ENCODE measurements around the gene TSPAN14. TPM values are rescaled to one million over a fixed set of nuclear protein-coding genes. Genes with fewer than 3 reads are reported as not detected.
"Not testable (repeated sequence)": the region's sequence is repeated elsewhere in the genome, so short reads cannot be mapped to it uniquely, and the experiment has no call there.

The TSPAN14 gene
- total RNA-seq, 1 experiment from 2014 or later = 17.3 TPM

- no peak for DNase-seq (ENCODE audit: extremely low read depth, low read depth)
These were observed 83.1 kb downstream of the TSPAN14 start for GRCh38 chr10:80537086-80537735.

GRCh38 chr10:80537736-80538480 is 83.8 kb downstream of the TSPAN14 start, which contains the start of gene SH2D4B:
TSS of gene SH2D4B (plus strand) at chr10:80537902. CDS start at chr10:80538332, 430 bp downstream.
- DNase-seq (ENCODE audit: extremely low read depth, low read depth) = no peak

DNA sequence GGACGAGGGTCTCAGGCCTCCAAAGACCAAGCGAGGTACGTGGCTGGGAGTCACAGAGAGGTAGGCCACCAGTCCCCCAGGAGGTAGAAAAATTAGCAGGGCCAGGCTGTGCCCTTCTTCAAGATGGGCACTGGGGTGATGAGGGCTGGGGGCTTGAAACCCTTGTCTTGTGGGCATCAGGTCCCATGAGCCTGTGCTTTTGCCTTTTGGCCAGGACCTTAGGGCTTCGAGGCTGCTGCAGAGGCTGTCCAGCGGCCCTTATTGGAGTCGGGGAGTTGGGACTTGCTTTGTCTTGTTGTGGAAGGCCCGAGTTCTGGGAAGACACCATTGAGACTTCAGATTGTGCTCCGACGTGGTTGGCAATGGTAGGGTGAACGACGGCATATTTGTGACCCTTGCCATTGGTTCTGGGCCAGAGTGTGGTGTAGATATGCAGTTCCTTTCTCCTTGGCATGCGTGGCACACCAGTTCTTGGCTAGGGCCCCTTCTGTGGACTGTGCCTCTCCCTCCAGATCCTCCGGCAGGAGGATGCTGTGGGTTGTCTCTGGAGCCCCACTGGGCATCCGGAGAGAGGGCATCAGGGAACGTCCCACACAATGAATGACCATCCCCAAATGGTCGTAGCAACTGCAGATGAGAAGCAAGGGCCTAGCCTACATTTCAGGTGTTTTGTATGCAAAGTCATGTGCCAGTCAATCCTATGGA is 84.5 kb downstream of the TSPAN14 start:
- no peak for DNase-seq (ENCODE audit: extremely low read depth, low read depth)

DNA sequence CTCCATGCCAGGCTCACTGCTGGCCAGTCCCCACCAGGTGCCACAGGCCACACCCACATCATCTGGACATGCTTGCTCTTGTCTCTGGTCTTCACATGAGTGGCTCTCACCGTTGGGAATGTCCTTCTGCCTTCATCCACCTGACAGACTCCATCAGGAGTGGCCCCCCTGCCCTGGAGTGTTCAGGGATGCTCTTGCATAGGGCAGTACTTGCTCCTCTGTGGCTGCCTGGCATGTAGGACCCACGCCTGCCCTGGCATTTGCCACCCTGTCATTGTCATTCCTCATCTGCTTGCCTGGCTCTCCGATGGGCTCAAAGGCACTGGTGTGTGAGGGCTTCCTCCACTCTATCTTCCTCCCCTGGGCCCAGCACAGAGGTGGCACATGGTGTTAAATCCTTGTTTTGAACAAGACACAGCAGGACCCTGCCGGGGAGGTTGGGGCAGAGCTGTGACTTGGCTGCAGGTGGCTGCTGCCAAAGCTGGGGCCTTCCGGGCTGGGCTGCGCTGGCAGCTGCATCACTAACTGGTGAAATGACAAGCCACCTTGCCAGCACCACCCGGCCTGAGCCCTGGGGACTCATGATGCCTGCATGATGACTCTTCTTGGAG is 85.4 kb downstream of the TSPAN14 start:
- DNase-seq (ENCODE audit: extremely low read depth, low read depth) = no peak

DNA sequence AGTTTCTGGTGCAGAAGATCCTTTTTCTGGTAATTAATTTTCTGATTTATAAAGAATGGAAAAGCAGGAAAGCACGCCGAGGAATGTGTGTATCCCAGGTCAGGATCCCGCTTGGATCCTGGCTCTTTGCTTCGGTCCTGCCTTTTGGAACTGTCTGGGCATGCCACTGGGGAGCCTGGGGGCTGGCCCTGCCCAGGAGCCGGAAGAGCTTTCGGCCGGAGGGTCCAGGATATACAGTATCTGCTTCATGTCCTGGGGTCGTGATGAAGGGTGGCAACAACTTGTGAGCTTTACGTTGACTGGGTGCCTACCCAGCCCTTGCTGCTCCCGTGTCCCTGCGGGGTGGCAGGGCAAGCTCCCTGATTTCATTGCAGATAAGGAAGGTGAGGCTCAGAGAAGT is 86.0 kb downstream of the TSPAN14 start:
- no peak for DNase-seq (ENCODE audit: extremely low read depth, low read depth)

DNA sequence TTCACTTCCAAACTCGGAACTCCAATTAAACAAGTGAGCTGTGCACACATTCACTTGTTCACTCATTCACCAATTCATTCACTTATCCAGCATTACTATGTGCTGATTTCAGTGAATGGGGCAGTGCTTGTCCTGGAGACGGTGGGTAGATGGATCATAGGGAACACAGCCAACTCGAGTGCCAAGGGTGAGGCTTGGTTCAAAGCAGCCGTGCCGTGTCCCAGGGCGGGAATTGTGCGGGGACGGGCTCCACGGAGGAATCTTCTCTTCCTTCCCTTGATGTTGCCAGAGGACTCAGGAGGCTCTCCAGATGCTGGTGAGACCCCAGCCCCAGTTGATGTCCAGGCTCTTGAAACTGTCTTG is 86.5 kb downstream of the TSPAN14 start:
- DNase-seq (ENCODE audit: extremely low read depth, low read depth) = no peak

- DNase-seq (ENCODE audit: extremely low read depth, low read depth) = no peak
These were observed 87.1 kb downstream of the TSPAN14 start for GRCh38 chr10:80540981-80541750.

DNA sequence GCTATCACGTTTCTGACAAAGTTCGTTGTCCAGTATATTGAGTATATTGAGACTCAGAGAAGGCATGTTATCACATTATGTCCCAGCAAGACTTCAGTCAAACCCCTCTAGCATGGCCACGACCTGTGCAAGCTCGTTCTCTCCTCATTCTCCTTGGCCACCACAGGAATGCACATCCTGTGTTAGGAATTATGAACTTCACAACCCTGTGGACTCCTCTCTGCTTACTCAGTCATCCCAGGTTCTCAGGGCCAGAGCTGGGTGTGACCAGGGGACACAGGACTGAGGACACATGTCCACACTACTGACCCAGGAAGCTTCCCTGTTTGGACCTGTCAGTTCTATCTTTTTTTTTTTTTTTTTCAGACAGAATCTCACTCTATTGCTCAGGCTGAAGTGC is 87.9 kb downstream of the TSPAN14 start:
- DNase-seq (ENCODE audit: extremely low read depth, low read depth) = no peak

- no peak for DNase-seq (ENCODE audit: extremely low read depth, low read depth)
These were observed 88.7 kb downstream of the TSPAN14 start for GRCh38 chr10:80542652-80543318.

GRCh38 chr10:80543319-80543672 is 89.2 kb downstream of the TSPAN14 start:
- DNase-seq (ENCODE audit: extremely low read depth, low read depth) = not testable (repeated sequence)

DNA sequence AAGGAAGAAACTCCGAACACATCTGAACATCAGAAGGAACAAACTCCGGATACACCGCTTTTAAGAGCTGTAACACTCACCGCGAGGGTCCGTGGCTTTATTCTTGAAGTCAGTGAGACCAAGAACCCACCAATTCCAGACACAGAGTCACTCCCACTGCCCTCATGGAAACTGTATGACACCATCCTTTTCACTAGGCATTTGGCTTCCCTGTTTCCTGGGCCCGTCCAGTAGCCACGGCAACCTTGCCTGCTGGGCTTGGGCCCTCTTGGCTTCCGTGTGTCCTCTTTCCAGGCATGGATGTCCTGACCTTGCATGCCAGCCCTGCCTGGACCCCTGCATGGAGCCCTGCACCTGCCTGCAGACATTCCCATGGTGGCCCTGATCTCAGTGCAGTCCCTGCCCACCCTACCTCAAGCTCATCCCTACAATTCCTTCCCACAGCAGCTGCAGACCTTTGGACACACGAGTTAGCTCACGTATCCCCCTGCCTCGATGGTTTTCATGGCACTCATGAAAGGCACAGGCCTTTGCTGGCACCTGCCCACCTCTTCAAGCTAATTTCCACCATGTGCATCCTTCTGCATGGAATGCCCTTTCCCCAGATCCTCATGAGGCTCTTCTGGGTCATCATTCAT is 90.3 kb downstream of the TSPAN14 start:
- no peak for DNase-seq (ENCODE audit: extremely low read depth, low read depth)

DNA sequence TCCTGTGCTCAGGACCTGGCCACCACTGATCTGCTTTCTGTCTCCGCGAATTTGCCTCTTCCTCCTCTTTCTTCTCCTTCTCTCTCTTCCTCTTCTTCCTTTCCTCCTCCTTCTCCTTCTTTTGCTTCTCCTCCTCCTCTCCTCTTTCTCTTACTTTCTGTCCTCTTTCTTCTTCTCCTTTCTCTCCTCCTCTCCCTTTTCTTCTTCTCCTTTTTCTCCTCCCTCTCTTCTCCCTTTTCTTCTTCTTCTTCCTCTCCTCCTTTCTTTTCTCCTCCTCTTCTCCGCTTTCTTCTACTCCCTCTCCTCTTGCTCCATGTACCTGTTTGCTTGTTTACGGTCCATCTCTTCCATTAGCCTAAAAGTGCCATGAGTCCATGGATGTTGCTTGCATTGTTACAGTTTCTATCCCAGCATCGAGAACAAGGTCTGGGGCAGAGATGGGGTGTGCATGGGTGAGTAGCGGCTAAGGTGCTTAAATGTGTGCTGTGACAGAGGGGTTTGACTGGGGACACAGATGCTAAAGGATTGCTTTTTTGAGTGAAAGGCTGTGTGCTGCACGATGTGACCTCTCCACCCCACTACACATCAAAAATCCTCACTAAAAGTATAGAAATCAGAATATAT is 91.3 kb downstream of the TSPAN14 start:
- no peak for DNase-seq (ENCODE audit: extremely low read depth, low read depth)

DNA sequence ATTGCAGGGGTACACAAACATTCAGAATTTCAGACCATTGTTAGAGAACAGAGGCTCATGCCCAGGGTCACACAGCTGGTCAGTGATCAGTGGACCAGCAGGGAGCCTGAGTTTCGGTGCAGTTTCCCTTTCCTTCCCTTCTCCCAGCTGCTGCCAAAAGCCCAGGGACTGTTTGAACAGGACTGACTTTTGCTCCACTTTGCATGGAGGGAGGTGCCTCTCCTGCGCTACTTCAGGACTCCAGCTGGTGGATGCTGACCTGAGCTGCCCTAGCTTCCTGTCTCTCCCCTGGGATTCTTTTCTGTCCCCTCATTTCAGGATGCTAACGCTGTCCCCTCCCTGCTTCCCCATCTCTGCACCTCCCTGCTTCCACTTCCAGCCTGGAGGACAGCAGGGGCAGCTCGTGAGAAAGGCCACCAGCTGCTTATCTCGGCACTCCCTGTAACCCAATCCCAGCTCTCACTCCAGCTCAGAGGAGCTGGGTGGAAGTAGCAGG is 98.1 kb downstream of the TSPAN14 start:
- DNase-seq (ENCODE audit: extremely low read depth, low read depth) = no peak

- DNase-seq (ENCODE audit: extremely low read depth, low read depth) = no peak
These were observed 99.3 kb downstream of the TSPAN14 start for GRCh38 chr10:80553436-80553835.

- DNase-seq (ENCODE audit: extremely low read depth, low read depth) = no peak
These were observed 99.9 kb downstream of the TSPAN14 start for GRCh38 chr10:80554050-80554449.

DNA sequence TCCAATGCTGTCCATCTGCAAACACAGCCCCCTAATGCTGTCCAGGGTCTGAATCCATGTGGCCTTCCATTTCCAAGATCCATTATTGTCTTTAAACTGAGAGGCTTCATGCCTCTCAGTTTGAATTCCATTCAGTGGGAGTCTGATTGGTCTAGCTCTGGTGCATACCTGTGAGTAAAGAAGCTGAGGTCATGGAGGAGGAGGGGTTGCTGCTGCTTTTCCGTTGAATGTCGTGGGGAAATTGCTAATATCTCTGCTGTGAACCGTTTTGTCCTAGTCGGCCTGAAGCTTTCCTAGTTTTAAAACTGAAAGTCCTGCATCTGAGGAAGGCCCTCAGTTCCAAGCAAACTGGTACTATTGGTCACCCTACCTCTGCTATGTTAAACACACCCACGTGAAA is 101.3 kb downstream of the TSPAN14 start:
- DNase-seq (ENCODE audit: extremely low read depth, low read depth) = no peak

GRCh38 chr10:80561950-80562349 is 107.8 kb downstream of the TSPAN14 start:
- DNase-seq (ENCODE audit: extremely low read depth, low read depth) = no peak

DNA sequence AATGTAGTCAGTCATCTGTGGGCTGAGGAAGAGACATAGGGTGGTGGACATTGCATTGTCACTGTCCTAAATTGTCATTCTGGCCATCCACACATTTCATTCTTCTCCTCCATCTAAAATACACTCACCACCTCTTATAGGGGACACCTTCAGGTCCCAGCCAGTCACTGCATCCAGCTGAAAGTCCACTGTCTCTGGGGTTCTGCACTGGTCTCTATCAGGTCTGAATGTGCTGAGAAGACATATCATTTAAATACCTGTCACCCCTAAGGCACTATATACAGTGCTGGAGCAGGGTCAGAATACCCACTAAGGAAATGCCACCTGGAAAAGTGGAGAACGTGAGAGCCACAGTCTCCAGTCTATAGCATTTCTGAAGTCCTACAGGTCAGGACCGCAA is 113.2 kb downstream of the TSPAN14 start:
- no peak for DNase-seq (ENCODE audit: extremely low read depth, low read depth)
